B cell (primary cell): Measurements from ENCODE around the gene RNF19B. TPM values are rescaled to one million over a fixed set of nuclear protein-coding genes. Genes with fewer than 3 reads are reported as not detected.

ENCODE experiments used
- ATAC-seq: fragments of 200-7000 bp; cut with Tn5 transposase; one replicate; pipeline ENCODE4 v1.10.0; 2021; ENCODE audit warnings: low read depth, mild to moderate bottlenecking, moderate number of reproducible peaks, moderate library complexity
- CTCF ChIA-PET: fragments of 350-600 bp; sonication (Branson Sonifier 250); formaldehyde crosslinking; loops from one replicate; lab custom pipeline; 2021; ENCODE audit warnings: antibody characterized with exemption, inconsistent platforms; lab: Charles Lee
- POLR2A ChIA-PET: fragments of 350-600 bp; sonication (Branson Sonifier 250); formaldehyde crosslinking; loops from one replicate; lab custom pipeline; 2021; ENCODE audit warnings: antibody characterized with exemption; lab: Charles Lee
- DNase-seq: peaks from one replicate; pipeline ENCODE4 v3.0.0; 2013
- H2AFZ ChIP-seq: 2 replicates; pipeline ENCODE4 v1.6.1; 2012; ENCODE audit warnings: mild to moderate bottlenecking, low read depth, low read length; ENCODE audit not compliant: insufficient read depth, poor library complexity, severe bottlenecking
- H3K27ac ChIP-seq, 2 donors: 1 replicate in 1 of 2; 2 replicates in 1 of 2; pipeline ENCODE4 v1.5.1; 2012 to 2013; ENCODE audit warnings: low read length in 2 of 2, mild to moderate bottlenecking in 2 of 2, moderate library complexity in 1 of 2
- H3K27me3 ChIP-seq, 4 experiments: fragments of 200-600 bp in 1 of 4; sonication (generic) in 1 of 4; replicated peaks in 1 of 4; 1 replicate in 2 of 4; 2 replicates in 2 of 4; pipeline versions ENCODE4 v1.6.1 to v1.7.0; 2013 to 2016; ENCODE audit warnings: low read length in 3 of 4, mild to moderate bottlenecking in 2 of 4, mixed read lengths in 1 of 4, moderate library complexity in 1 of 4; ENCODE audit not compliant: insufficient read depth in 4 of 4, control insufficient read depth in 3 of 4; ENCODE audit errors: control extremely low read depth in 1 of 4
- H3K36me3 ChIP-seq, 2 experiments: replicated peaks in 1 of 2; 1 replicate in 1 of 2; 2 replicates in 1 of 2; pipeline versions ENCODE4 v1.6.1 to v1.7.1; 2013; ENCODE audit warnings: low read length in 1 of 2; ENCODE audit not compliant: insufficient read depth in 2 of 2, control insufficient read depth in 1 of 2; ENCODE audit errors: control extremely low read depth in 1 of 2, extremely low read depth in 1 of 2
- H3K4me1 ChIP-seq, 2 donors: fragments of 200-600 bp in 1 of 2; sonication (generic) in 1 of 2; 1 replicate in 1 of 2; 2 replicates in 1 of 2; pipeline versions ENCODE4 v1.5.1 to v1.6.1; 2013 to 2017; ENCODE audit warnings: low read length in 2 of 2; ENCODE audit not compliant: control insufficient read depth in 2 of 2, insufficient read depth in 2 of 2
- H3K4me2 ChIP-seq: replicated peaks from 2 replicates; pipeline ENCODE3; 2012; ENCODE audit warnings: mild to moderate bottlenecking, low read depth, low read length; ENCODE audit not compliant: poor library complexity, severe bottlenecking
- H3K4me3 ChIP-seq, 5 experiments: fragments of 200-600 bp in 1 of 5; sonication (generic) in 1 of 5; 1 replicate in 3 of 5; 2 replicates in 2 of 5; pipeline versions ENCODE4 v1.5.1 to v1.7.0; 2011 to 2016; ENCODE audit warnings: low read length in 4 of 5, mild to moderate bottlenecking in 4 of 5, low read depth in 2 of 5, control low read depth in 1 of 5, moderate library complexity in 1 of 5; ENCODE audit not compliant: insufficient read depth in 1 of 5; ENCODE audit errors: control extremely low read depth in 1 of 5, extremely low read depth in 1 of 5
- H3K79me2 ChIP-seq: fragments of 200-600 bp; sonication (generic); one replicate; pipeline ENCODE4 v1.6.0; 2016; ENCODE audit warnings: low read length; ENCODE audit not compliant: control insufficient read depth, insufficient read depth
- H3K9ac ChIP-seq: fragments of 200-600 bp; sonication (generic); 2 replicates; pipeline ENCODE4 v1.6.1; 2017; ENCODE audit warnings: mild to moderate bottlenecking, low read length, moderate library complexity
- H3K9me3 ChIP-seq, 3 donors: one replicate each; pipeline versions ENCODE4 v1.6.1 to v1.7.1; 2013; ENCODE audit warnings: low read length in 2 of 3; ENCODE audit not compliant: control insufficient read depth in 2 of 3, insufficient read depth in 1 of 3; ENCODE audit errors: control extremely low read depth in 1 of 3
- H4K20me1 ChIP-seq: 2 replicates; pipeline ENCODE4 v1.6.0; 2012; ENCODE audit warnings: mild to moderate bottlenecking, low read length; ENCODE audit not compliant: insufficient read depth, control insufficient read depth, poor library complexity, severe bottlenecking
- H3K27ac Mint-ChIP-seq: one replicate; pipeline ENCODE4 v1.8.0; 2021; ENCODE audit warnings: mixed read lengths
- H3K27me3 Mint-ChIP-seq: one replicate; pipeline ENCODE4 v1.8.0; 2021; ENCODE audit warnings: mixed read lengths
- H3K4me1 Mint-ChIP-seq: one replicate; pipeline ENCODE4 v1.8.0; 2021; ENCODE audit warnings: mixed read lengths
- H3K4me3 Mint-ChIP-seq: one replicate; pipeline ENCODE4 v1.8.0; 2021; ENCODE audit warnings: mixed read lengths
- H3K9me3 Mint-ChIP-seq: one replicate; pipeline ENCODE4 v1.8.0; 2022; ENCODE audit warnings: mixed read lengths; ENCODE audit not compliant: insufficient read depth
- EZH2 ChIP-seq: IDR thresholded peaks from 2 replicates; pipeline ENCODE4 v1.6.1; 2012; ENCODE audit warnings: borderline replicate concordance, low read depth, mild to moderate bottlenecking, moderate library complexity, low read length; ENCODE audit not compliant: insufficient read depth, poor library complexity, severe bottlenecking
- WGBS: methylation state at CpG from one replicate; pipeline ENCODE4 v1.1.5; 2013; ENCODE audit warnings: missing lambda C conversion rate; ENCODE audit not compliant: insufficient coverage; 5-methylcytosine and 5-hydroxymethylcytosine counted together
- intact Hi-C: fragments of 100-400 bp; cut with micrococcal nuclease; formaldehyde crosslinking; loops from one replicate; pipeline ENCODE4 v1.10.0; 2022
- polyA plus RNA-seq: library from polyadenylated mRNA; depleted of rRNA; stranded (reverse); fragments of >200 nt; gene quantifications from 2 replicates; pipeline ENCODE4 v1.2.3, GENCODE V29; 2012
- total RNA-seq, 2 donors: library from RNA; stranded (reverse); fragments of 120-200 nt in 1 of 2; gene quantifications; 1 replicate in 1 of 2; 2 replicates in 1 of 2; pipeline versions ENCODE4 v1.2.3 to v1.2.4, GENCODE V29; 2013 to 2022
- TF ChIP-seq, protein P1 (sequence below): fragments of 200-600 bp; IDR thresholded peaks from one replicate; pipeline ENCODE4 v1.8.0; 2022; ENCODE audit warnings: antibody characterized with exemption, mild to moderate bottlenecking

Gene RNF19B
- total and polyA plus RNA-seq, 2 donors (not counting 1 experiment from before 2014, with no cell fraction given): 29.9 to 40.3 TPM

DNA sequence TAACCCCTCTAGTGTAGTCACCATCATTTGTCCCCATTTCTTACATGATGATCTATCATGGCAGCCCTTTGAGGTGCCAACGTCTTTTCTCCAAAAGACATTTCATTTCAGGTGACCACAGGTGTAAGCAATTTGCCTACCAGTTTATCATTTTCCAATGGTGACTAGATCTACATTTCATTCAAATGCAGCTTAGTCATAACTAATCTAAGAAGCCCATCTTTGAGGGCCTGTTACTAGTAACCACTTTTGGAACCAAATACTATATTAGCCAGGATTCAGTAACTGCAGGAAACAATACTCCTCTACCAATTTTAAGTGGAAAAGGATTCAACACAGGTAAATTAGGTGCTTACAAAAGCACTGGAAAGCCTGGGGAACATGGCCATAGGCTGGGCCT lies 32.8 kb downstream of the RNF19B start:
- no peak for DNase-seq
- Mint-ChIP-seq H3K27me3 (peaks cover 7% of the 10 kb centered on the region), H3K27ac (no peak overlapping the region), H3K4me3 (no peak overlapping the region), H3K4me1 (no peaks in the 10 kb centered on the region), H3K9me3 (peaks cover 5% of the 10 kb centered on the region)
- Histone ChIP-seq H3K4me1 (no peaks in the 10 kb centered on the region), H3K9me3 (peaks cover 0 to 2% (median 0%) of the 10 kb centered on the region in 3 donors), H3K4me2 (no peak overlapping the region), H2AFZ (no peak overlapping the region), H3K9ac (no peak overlapping the region), H4K20me1 (no peaks in the 10 kb centered on the region), H3K4me3 (no peak overlapping the region), H3K27me3 (no peaks in the 10 kb centered on the region), H3K27ac (no peak overlapping the region), H3K36me3 (peaks cover 0 to 9% of the 10 kb centered on the region in 2 experiments), H3K79me2 (no peaks in the 10 kb centered on the region)
- 78% methylated on average over 1 of the region's 1 CpG for WGBS
- TF ChIP-seq, protein P1, sequence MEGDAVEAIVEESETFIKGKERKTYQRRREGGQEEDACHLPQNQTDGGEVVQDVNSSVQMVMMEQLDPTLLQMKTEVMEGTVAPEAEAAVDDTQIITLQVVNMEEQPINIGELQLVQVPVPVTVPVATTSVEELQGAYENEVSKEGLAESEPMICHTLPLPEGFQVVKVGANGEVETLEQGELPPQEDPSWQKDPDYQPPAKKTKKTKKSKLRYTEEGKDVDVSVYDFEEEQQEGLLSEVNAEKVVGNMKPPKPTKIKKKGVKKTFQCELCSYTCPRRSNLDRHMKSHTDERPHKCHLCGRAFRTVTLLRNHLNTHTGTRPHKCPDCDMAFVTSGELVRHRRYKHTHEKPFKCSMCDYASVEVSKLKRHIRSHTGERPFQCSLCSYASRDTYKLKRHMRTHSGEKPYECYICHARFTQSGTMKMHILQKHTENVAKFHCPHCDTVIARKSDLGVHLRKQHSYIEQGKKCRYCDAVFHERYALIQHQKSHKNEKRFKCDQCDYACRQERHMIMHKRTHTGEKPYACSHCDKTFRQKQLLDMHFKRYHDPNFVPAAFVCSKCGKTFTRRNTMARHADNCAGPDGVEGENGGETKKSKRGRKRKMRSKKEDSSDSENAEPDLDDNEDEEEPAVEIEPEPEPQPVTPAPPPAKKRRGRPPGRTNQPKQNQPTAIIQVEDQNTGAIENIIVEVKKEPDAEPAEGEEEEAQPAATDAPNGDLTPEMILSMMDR: no peak
- TF ChIP-seq EZH2: no peak
- no peak for ATAC-seq
- POLR2A ChIA-PET: interaction anchor here (0.5 kb wide), 1 partner anchor 11 kb away, joined by 3 read pairs; no protein-coding TSS in a partner anchor
- CTCF ChIA-PET: interaction anchor here (0.6 to 15.0 kb wide), 12 partner anchors 9 to 153 kb away, joined by 3 to 205 read pairs (median 7); partner anchors contain the start of gene AZIN2
- intact Hi-C loops: no loop called here

DNA sequence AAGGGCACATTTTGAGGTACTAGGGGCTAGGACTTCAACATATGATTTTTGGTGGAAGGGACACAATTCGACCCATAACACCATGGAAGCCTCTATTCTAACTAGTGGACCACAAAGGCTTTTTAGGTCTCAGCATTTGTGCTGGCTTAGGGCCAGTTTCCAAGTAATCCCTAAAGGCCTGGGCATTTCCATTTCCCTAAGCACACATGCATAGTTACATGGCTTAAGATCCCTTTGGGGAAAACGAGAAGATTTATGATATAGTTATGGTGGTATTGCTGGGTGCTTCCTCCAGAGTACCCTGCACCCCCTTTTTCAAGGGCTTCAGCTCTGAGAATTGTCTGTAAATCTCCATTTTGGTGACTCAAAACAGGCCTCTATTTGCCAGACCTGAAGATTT lies 35.2 kb downstream of the RNF19B start:
- H3K4me3 Mint-ChIP-seq: no peak overlapping the region
- ATAC-seq (no peak), DNase-seq (no peak)
- Histone ChIP-seq H3K79me2 (no peaks in the 10 kb centered on the region), H3K27me3 (peaks cover 0 to 20% (median 12%) of the 10 kb centered on the region in 4 experiments), H4K20me1 (no peaks in the 10 kb centered on the region), H3K36me3 (no peaks in the 10 kb centered on the region), H3K9ac (no peak overlapping the region), H2AFZ (no peak overlapping the region), H3K4me2 (no peak overlapping the region), H3K9me3 (peaks cover 0 to 2% (median 0%) of the 10 kb centered on the region in 3 donors), H3K4me3 (no peak overlapping the region), H3K27ac (no peak overlapping the region), H3K4me1 (peaks cover 16 to 17% of the 10 kb centered on the region in 2 donors)
- no CpG with 5 or more reads among the region's 2 CpGs for WGBS
- H3K27me3 Mint-ChIP-seq: peaks cover 29% of the 10 kb centered on the region
- no peak for TF ChIP-seq EZH2
- TF ChIP-seq, protein P1: no peak
- ChIA-PET CTCF (interaction anchor here (0.9 to 15.0 kb wide), 3 partner anchors 77 to 166 kb away, joined by 3 to 205 read pairs (median 118); partner anchors contain the start of gene AZIN2), POLR2A (no interaction called here)
- H3K4me1 Mint-ChIP-seq: peaks cover 12% of the 10 kb centered on the region
- intact Hi-C loops: no loop called here
- peaks cover 5% of the 10 kb centered on the region for H3K9me3 Mint-ChIP-seq
- no peak overlapping the region for H3K27ac Mint-ChIP-seq
